Ovary (tissue), 9 donors: Measurements from ENCODE around the gene ABCG2. TPM values are rescaled to one million over a fixed set of nuclear protein-coding genes. Genes with fewer than 3 reads are reported as not detected.
"Not testable (repeated sequence)": the region's sequence is repeated elsewhere in the genome, so short reads cannot be mapped to it uniquely, and the experiment has no call there.

Source experiments
- DNase-seq, 5 donors: peaks; one replicate each; pipeline ENCODE4 v3.0.0-alpha.2; 2019 to 2020
- H3K27ac ChIP-seq, 2 donors: fragments of 200-600 bp; one replicate each; pipeline versions ENCODE4 v1.5.1 to v1.8.0; 2019 to 2022
- H3K27me3 ChIP-seq: fragments of 200-600 bp; one replicate; pipeline ENCODE4 v1.8.0; 2022
- H3K36me3 ChIP-seq: fragments of 200-600 bp; sonication (generic); one replicate; pipeline ENCODE4 v1.5.1; 2019
- H3K4me1 ChIP-seq: one replicate; pipeline ENCODE4 v1.8.1; 2013; ENCODE audit warnings: mild to moderate bottlenecking, moderate library complexity; ENCODE audit not compliant: insufficient read depth
- H3K4me3 ChIP-seq: fragments of 200-600 bp; sonication (generic); one replicate; pipeline ENCODE4 v1.5.1; 2017
- H3K9me3 ChIP-seq, 2 donors: fragments of 200-600 bp in 1 of 2; sonication (generic) in 1 of 2; one replicate each; pipeline versions ENCODE4 v1.5.1 to v1.8.1; 2013 to 2019; ENCODE audit warnings: mild to moderate bottlenecking in 1 of 2, moderate library complexity in 1 of 2
- EP300 ChIP-seq: sonication (generic); formaldehyde crosslinking; IDR thresholded peaks from one replicate; pipeline ENCODE4 v1.6.1; 2017; ENCODE audit warnings: antibody characterized with exemption
- POLR2A ChIP-seq: fragments of 450-650 bp; IDR thresholded peaks from one replicate; pipeline ENCODE4 v1.6.1; 2017; ENCODE audit warnings: antibody characterized with exemption, mild to moderate bottlenecking, moderate library complexity
- WGBS, 3 donors: extraction: QIAGEN DNeasy Blood & Tissue Kit in 1 of 3; methylation state at CpG; one replicate each; pipeline versions ENCODE4 v1.1.5 to v1.1.7; 2013 to 2017; 5-methylcytosine and 5-hydroxymethylcytosine counted together
- intact Hi-C, 4 donors: fragments of 100-400 bp; cut with DNase I; formaldehyde crosslinking; loops; one replicate each; pipeline versions ENCODE4 v1.11.0 to v1.15.1; 2022 to 2023
- polyA plus RNA-seq, 2 donors: library from polyadenylated mRNA; stranded (reverse); fragments of 200-250 nt in 1 of 2; fragments of 350-450 nt in 1 of 2; fragmentation: Illumina TruSeq in 1 of 2; extraction: RNeasy Lipid Tissue Mini Kit (QIAGEN cat#74804) in 1 of 2; gene quantifications; one replicate each; pipeline ENCODE4 v1.2.3, GENCODE V29; 2013 to 2014
- total RNA-seq, 7 donors: library from RNA; depleted of rRNA in 2 of 7; stranded (reverse); fragments of >200 nt in 2 of 7; fragmentation: NEBNext Ultra II Directional in 3 of 7; extraction: Animal tissue kit (Norgen Biotek cat#: 25700) in 3 of 7; gene quantifications; one replicate each; pipeline versions ENCODE4 v1.1.0 to v1.2.4, GENCODE V29; 2016 to 2023
- TF ChIP-seq, protein P1 (sequence below), 3 donors: fragments of 450-650 bp in 2 of 3; fragments of 200-600 bp in 1 of 3; IDR thresholded peaks; one replicate each; pipeline versions ENCODE4 v1.5.1 to v1.8.0; 2016 to 2022; ENCODE audit warnings: antibody characterized with exemption in 3 of 3, mild to moderate bottlenecking in 1 of 3
- donor health status: DM: no; HTN: no; CAD: no; lungs with moderate emphysema.
- donor health status: DM: no; HTN: no; CAD: no.
- donor health status: Bipolar disorder and iron deficiency.
- donor health status: DM: yes; HTN: yes; CAD: no.
- donor health status: DM: no; HTN: no; CAD: no.
- donor health status: DM: yes; HTN: yes; CAD: no.

The ABCG2 gene
- total and polyA plus RNA-seq, 9 donors = 4.4 to 20.1 (median 6.7) TPM

DNA sequence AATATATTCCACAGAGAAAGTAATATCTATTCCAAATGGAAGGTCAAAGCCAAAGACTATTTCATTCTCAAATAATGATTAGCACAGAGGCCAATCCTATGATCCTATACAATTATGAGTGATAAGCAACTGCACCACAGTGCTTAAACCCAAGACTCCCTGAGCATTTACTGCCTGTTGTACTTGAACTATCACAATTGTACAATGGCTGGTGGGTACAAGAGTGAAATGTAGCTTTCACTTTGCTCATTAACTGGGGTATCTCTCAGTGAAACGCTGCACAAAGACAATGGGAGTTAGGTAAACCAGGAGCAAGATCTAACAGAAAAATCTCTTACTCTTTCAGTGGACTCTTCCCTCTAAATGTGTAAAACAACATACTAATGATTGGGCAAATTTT, 24.3 kb downstream of the ABCG2 start:
- no peak for DNase-seq
- TF ChIP-seq, protein P1, sequence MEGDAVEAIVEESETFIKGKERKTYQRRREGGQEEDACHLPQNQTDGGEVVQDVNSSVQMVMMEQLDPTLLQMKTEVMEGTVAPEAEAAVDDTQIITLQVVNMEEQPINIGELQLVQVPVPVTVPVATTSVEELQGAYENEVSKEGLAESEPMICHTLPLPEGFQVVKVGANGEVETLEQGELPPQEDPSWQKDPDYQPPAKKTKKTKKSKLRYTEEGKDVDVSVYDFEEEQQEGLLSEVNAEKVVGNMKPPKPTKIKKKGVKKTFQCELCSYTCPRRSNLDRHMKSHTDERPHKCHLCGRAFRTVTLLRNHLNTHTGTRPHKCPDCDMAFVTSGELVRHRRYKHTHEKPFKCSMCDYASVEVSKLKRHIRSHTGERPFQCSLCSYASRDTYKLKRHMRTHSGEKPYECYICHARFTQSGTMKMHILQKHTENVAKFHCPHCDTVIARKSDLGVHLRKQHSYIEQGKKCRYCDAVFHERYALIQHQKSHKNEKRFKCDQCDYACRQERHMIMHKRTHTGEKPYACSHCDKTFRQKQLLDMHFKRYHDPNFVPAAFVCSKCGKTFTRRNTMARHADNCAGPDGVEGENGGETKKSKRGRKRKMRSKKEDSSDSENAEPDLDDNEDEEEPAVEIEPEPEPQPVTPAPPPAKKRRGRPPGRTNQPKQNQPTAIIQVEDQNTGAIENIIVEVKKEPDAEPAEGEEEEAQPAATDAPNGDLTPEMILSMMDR (IDR thresholded peaks at IDR 0.05) = no peak
- no peak for TF ChIP-seq POLR2A
- no peak for TF ChIP-seq EP300
- Histone ChIP-seq H3K27me3 (no peaks in the 10 kb centered on the region), H3K27ac (no peak overlapping the region), H3K9me3 (peaks cover 0 to 3% of the 10 kb centered on the region in 2 donors), H3K36me3 (no peaks in the 10 kb centered on the region), H3K4me3 (no peak overlapping the region), H3K4me1 (no peaks in the 10 kb centered on the region)
- intact Hi-C loops = no loop called here
- 93 to 100% (median 94%) methylated on average over 1 of the region's 1 CpG for WGBS, 3 donors

DNA sequence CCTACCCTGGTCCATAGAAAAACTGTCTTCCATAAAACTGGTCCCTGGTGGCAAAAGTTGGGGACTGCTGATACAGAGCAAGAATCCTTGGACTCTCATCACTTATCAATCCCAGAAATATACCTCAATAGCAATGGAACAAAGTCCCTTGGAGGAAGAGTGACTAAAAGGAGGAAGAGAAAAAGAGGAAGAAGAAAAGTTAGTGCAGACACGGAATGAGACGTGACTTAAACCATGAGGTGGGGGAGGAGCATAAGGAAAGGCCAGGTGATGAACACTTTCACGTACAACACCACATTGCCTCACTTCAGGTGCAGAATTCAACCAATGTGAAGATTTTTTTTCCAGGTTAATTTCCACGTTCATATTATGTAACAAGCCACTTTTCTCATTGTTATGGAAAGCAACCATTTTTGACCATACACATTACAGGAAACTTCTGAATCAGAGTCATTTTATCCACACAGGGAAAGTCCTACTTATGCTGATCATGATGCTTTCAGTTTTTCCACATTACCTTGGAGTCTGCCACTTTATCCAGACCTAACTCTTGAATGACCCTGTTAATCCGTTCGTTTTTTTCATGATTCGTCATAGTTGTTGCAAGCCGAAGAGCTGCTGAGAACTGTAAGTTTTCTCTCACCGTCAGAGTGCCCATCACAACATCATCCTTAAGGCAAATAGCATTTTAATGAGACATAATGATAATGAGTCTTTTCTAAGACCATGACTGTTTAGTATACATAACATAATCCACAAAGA, 27.7 kb downstream of the ABCG2 start:
- no peaks in the 10 kb centered on the region for H3K4me1 ChIP-seq
- H3K27ac ChIP-seq = no peak overlapping the region
- no peaks in the 10 kb centered on the region for H3K27me3 ChIP-seq
- intact Hi-C loops = no loop called here
- H3K4me3 ChIP-seq = no peak overlapping the region
- TF ChIP-seq, protein P1 (IDR thresholded peaks at IDR 0.05) = no peak
- DNase-seq = no peak
- 91 to 95% (median 93%) methylated on average over 9 of the region's 9 CpGs for WGBS, 3 donors
- H3K9me3 ChIP-seq = peaks cover 0 to 3% of the 10 kb centered on the region in 2 donors
- no peaks in the 10 kb centered on the region for H3K36me3 ChIP-seq

GRCh38 chr4:88130003-88130402, 28.4 kb downstream of the ABCG2 start:
- no peaks in the 10 kb centered on the region for H3K4me1 ChIP-seq
- no peak for DNase-seq
- intact Hi-C loops = no loop called here
- peaks cover 0 to 3% of the 10 kb centered on the region in 2 donors for H3K9me3 ChIP-seq
- no peaks in the 10 kb centered on the region for H3K27me3 ChIP-seq
- no peak overlapping the region for H3K27ac ChIP-seq
- TF ChIP-seq, protein P1 (IDR thresholded peaks at IDR 0.05) = no peak
- TF ChIP-seq EP300 (no peak), POLR2A (no peak)
- 94 to 98% (median 95%) methylated on average over 5 of the region's 5 CpGs for WGBS, 3 donors
- no peak overlapping the region for H3K4me3 ChIP-seq
- no peaks in the 10 kb centered on the region for H3K36me3 ChIP-seq

- H3K4me1 ChIP-seq, DNase-seq, H3K4me3 ChIP-seq, H3K27me3 ChIP-seq, intact Hi-C loops, H3K9me3 ChIP-seq, H3K27ac ChIP-seq, H3K36me3 ChIP-seq: not testable (repeated sequence)
- WGBS, 3 donors = 82 to 95% (median 85%) methylated on average over 5 of the region's 5 CpGs
Measured at GRCh38 chr4:88122260-88122659, 36.2 kb downstream of the ABCG2 start.

DNA sequence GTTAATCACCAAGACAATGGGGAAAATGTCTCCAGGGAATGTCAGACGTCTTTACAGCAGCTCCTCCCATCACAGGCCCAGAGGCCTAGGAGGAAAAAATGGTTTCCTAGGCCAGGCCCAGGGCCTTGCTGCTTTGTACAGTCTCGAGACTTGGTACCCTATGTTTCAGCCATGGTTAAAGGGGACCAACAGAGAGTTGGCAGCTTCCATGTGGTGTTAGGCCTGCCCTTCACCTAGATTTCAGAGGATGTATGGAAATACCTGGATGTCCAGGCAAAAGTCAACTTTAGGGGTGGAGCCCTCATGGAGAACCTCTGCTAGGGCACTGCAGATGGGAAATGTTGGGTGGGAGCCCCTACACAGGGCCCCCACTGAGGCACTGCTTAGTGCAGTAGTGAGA, 38.5 kb downstream of the ABCG2 start:
- Histone ChIP-seq H3K27me3 (no peaks in the 10 kb centered on the region), H3K27ac (no peak overlapping the region), H3K4me3 (no peak overlapping the region), H3K4me1 (no peaks in the 10 kb centered on the region), H3K9me3 (peaks cover 0 to 8% of the 10 kb centered on the region in 2 donors), H3K36me3 (no peaks in the 10 kb centered on the region)
- no peak for DNase-seq
- WGBS, 3 donors = 81 to 82% (median 81%) methylated on average over 2 of the region's 2 CpGs
- intact Hi-C loops = no loop called here
- TF ChIP-seq POLR2A (no peak), EP300 (no peak)
- TF ChIP-seq, protein P1 (IDR thresholded peaks at IDR 0.05) = no peak
